Measurements from ENCODE around the gene LRRC74A.
A peak's percentile ranks its signal among the peaks of the same experiment; 100 is the strongest.

DNA sequence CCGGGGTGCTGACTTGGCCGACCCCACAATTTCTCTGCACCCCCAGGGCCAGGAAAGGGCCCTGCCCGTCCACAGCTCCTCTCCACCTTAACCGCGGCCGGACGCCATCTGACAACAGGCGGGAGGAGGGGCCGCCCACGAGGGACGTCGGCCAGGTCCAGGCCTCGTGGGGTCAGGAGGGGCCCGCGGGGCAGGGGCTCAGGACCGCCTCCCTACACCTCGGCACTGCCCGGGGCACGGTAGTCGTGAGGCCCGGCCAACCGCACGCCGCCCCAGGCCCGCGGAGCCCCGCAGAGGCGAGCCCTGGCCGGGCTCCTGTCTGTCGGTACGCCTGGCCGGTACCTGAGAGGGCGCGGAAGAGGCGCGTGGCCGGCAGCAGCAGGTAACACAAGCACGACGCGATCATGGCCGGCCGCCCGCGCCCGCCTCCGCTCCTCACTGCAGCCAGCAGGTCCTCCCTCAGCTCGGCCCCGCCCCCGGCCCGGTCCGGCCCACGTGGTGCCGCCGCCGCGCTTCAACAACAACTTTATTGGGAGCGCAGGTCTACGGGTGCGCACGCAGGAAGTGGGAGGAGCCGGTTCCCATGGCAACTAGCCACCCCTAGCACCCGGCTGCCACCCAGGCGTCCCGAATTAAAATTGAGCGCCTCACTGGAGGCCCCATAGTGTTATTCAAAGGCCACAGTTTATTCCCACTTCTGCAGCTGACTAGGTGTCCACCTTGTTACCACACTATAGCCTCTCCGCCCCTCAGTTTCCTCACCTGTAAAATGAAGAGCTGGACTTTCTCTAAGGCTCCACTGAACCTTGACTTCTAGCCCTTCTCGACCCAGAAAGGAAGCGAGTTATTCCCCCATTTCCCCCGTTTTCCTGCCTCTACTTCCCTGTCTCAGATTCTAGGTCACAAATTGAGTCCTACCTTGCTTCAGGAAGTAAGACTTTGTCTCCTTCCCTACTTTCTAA is 13.5 kb upstream of the LRRC74A start, which contains the start of gene ANGEL1:
- TF ChIP-seq, protein P1, sequence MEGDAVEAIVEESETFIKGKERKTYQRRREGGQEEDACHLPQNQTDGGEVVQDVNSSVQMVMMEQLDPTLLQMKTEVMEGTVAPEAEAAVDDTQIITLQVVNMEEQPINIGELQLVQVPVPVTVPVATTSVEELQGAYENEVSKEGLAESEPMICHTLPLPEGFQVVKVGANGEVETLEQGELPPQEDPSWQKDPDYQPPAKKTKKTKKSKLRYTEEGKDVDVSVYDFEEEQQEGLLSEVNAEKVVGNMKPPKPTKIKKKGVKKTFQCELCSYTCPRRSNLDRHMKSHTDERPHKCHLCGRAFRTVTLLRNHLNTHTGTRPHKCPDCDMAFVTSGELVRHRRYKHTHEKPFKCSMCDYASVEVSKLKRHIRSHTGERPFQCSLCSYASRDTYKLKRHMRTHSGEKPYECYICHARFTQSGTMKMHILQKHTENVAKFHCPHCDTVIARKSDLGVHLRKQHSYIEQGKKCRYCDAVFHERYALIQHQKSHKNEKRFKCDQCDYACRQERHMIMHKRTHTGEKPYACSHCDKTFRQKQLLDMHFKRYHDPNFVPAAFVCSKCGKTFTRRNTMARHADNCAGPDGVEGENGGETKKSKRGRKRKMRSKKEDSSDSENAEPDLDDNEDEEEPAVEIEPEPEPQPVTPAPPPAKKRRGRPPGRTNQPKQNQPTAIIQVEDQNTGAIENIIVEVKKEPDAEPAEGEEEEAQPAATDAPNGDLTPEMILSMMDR (IDR thresholded peaks at IDR 0.05): peak in 1 of 7 experiments; percentile 26
- TF ChIP-seq POLR2A (IDR thresholded peaks at IDR 0.05): peak; percentile 89 to 93 (median 90)

All from body of pancreas (tissue), 4 donors.